NCI-H146 (cell line): ENCODE data around the gene SPRED3.
"Not testable (repeated sequence)": the region's sequence is repeated elsewhere in the genome, so short reads cannot be mapped to it uniquely, and the experiment has no call there.

Experiments
- DNase-seq: peaks from one replicate; lab custom pipeline; 2025; lab: John Stamatoyannopoulos, UW

The SPRED3 gene

GRCh38 chr19:38420935-38421334 is 32.4 kb downstream of the SPRED3 start:
- no peak for DNase-seq

GRCh38 chr19:38421856-38422255 is 33.4 kb downstream of the SPRED3 start:
- no peak for DNase-seq

- no peak for DNase-seq
These were observed 33.9 kb downstream of the SPRED3 start for GRCh38 chr19:38422438-38422837.

- no peak for DNase-seq
These were observed 35.8 kb downstream of the SPRED3 start for GRCh38 chr19:38424272-38424671.

- no peak for DNase-seq
These were observed 36.8 kb downstream of the SPRED3 start for GRCh38 chr19:38425222-38425809.

GRCh38 chr19:38425810-38426466 is 37.4 kb downstream of the SPRED3 start, which contains the start of gene RASGRP4:
Gene RASGRP4, minus strand, starts transcription at chr19:38426219. Its CDS starts 128 bp downstream, at chr19:38426091.
- DNase-seq, result no peak

- DNase-seq, result not testable (repeated sequence)
These were observed 38.7 kb downstream of the SPRED3 start for GRCh38 chr19:38427035-38427677.

GRCh38 chr19:38429055-38429810 is 40.7 kb downstream of the SPRED3 start:
- no peak for DNase-seq

GRCh38 chr19:38429811-38430156 is 41.3 kb downstream of the SPRED3 start:
- no peak for DNase-seq

- DNase-seq, result no peak
These were observed 42.4 kb downstream of the SPRED3 start for GRCh38 chr19:38430931-38431330.

GRCh38 chr19:38433268-38433733 is 44.8 kb downstream of the SPRED3 start, which contains the start of gene RYR1:
Gene RYR1, plus strand, starts transcription at chr19:38433691. Its CDS starts 139 bp downstream, at chr19:38433830.
- DNase-seq, result no peak

- no peak for DNase-seq
These were observed 46.1 kb downstream of the SPRED3 start for GRCh38 chr19:38434549-38435051.

GRCh38 chr19:38437295-38437694 is 48.8 kb downstream of the SPRED3 start:
- no peak for DNase-seq

- DNase-seq, result no peak
These were observed 49.4 kb downstream of the SPRED3 start for GRCh38 chr19:38437917-38438316.

GRCh38 chr19:38440592-38440991 is 52.1 kb downstream of the SPRED3 start:
- DNase-seq, result no peak

- DNase-seq, result no peak
These were observed 53.3 kb downstream of the SPRED3 start for GRCh38 chr19:38441657-38442348.

- DNase-seq, result no peak
These were observed 54.2 kb downstream of the SPRED3 start for GRCh38 chr19:38442736-38443135.

GRCh38 chr19:38443458-38443999 is 55.0 kb downstream of the SPRED3 start:
- no peak for DNase-seq

- DNase-seq, result no peak
These were observed 55.5 kb downstream of the SPRED3 start for GRCh38 chr19:38444026-38444425.

- no peak for DNase-seq
These were observed 56.9 kb downstream of the SPRED3 start for GRCh38 chr19:38445362-38445761.

- DNase-seq, result no peak
These were observed 59.7 kb downstream of the SPRED3 start for GRCh38 chr19:38448225-38448624.
